Activated T-cell treated with anti-CD3 and anti-CD28 coated beads, Interleukin-2, amount 50 U/mL, for 72 hours (primary cell): ENCODE data around the gene TENM3. TPM values are rescaled to one million over a fixed set of nuclear protein-coding genes. Genes with fewer than 3 reads are reported as not detected.

Experiments
- ATAC-seq, 2 donors: fragments of 150-1000 bp; cut with Tn5 transposase; replicated peaks in 1 of 2; 2 replicates each; pipeline ENCODE4 v1.10.0; 2021; ENCODE audit warnings: moderate library complexity in 2 of 2, mild to moderate bottlenecking in 1 of 2
- DNase-seq, 2 donors: peaks; one replicate each; pipeline ENCODE4 v3.0.0; 2021 to 2022; ENCODE audit warnings: mixed read lengths in 1 of 2
- H3K27ac Mint-ChIP-seq: one replicate; pipeline ENCODE4 v1.8.0; 2022; ENCODE audit warnings: mild to moderate bottlenecking, moderate library complexity, mixed read lengths
- H3K27me3 Mint-ChIP-seq: one replicate; pipeline ENCODE4 v1.8.0; 2022; ENCODE audit warnings: low read depth, mixed read lengths
- H3K36me3 Mint-ChIP-seq, 2 donors: one replicate each; pipeline ENCODE4 v1.8.0; 2022; ENCODE audit warnings: mixed read lengths in 2 of 2, mild to moderate bottlenecking in 1 of 2; ENCODE audit not compliant: insufficient read depth in 2 of 2
- H3K4me1 Mint-ChIP-seq: one replicate; pipeline ENCODE4 v1.8.0; 2022; ENCODE audit warnings: low read depth, mixed read lengths
- H3K4me3 Mint-ChIP-seq, 2 donors: one replicate each; pipeline ENCODE4 v1.8.0; 2022; ENCODE audit warnings: mild to moderate bottlenecking in 2 of 2, mixed read lengths in 2 of 2, moderate library complexity in 2 of 2
- H3K9me3 Mint-ChIP-seq, 2 donors: one replicate each; pipeline ENCODE4 v1.8.0; 2022; ENCODE audit warnings: mixed read lengths in 2 of 2
- total RNA-seq, 2 donors: library from RNA; stranded (reverse); gene quantifications; one replicate each; pipeline ENCODE4 v1.2.3, GENCODE V29; 2022

TENM3 gene
- total RNA-seq, 2 donors from 2014 or later: 0.12 TPM; not detected in 1

GRCh38 chr4:182314537-182314936 is 71.3 kb downstream of the TENM3 start:
- Mint-ChIP-seq H3K27me3 (no peaks in the 10 kb centered on the region), H3K4me1 (no peaks in the 10 kb centered on the region), H3K9me3 (peaks cover 6 to 15% of the 10 kb centered on the region in 2 donors), H3K27ac (no peak overlapping the region), H3K4me3 (no peak overlapping the region), H3K36me3 (peaks cover 0 to 3% of the 10 kb centered on the region in 2 donors)
- DNase-seq: no peak
- ATAC-seq: no peak

- no peak for DNase-seq
- Mint-ChIP-seq H3K27ac (no peak overlapping the region), H3K27me3 (no peaks in the 10 kb centered on the region), H3K36me3 (peaks cover 0 to 3% of the 10 kb centered on the region in 2 donors), H3K9me3 (peaks cover 6 to 14% of the 10 kb centered on the region in 2 donors), H3K4me3 (no peak overlapping the region), H3K4me1 (no peaks in the 10 kb centered on the region)
- no peak for ATAC-seq
Measured at GRCh38 chr4:182318256-182318655, 75.1 kb downstream of the TENM3 start.

- Mint-ChIP-seq H3K36me3 (peaks cover 0 to 3% of the 10 kb centered on the region in 2 donors), H3K9me3 (peaks cover 4 to 9% of the 10 kb centered on the region in 2 donors)
- no peak for ATAC-seq
Measured at GRCh38 chr4:182320092-182320491, 76.9 kb downstream of the TENM3 start.

GRCh38 chr4:182320580-182320979 is 77.4 kb downstream of the TENM3 start:
- no peak for DNase-seq
- H3K4me3 Mint-ChIP-seq: no peak overlapping the region
- no peaks in the 10 kb centered on the region for H3K27me3 Mint-ChIP-seq
- no peak for ATAC-seq
- H3K27ac Mint-ChIP-seq: no peak overlapping the region
- peaks cover 1 to 8% of the 10 kb centered on the region in 2 donors for H3K9me3 Mint-ChIP-seq
- peaks cover 0 to 2% of the 10 kb centered on the region in 2 donors for H3K36me3 Mint-ChIP-seq
- H3K4me1 Mint-ChIP-seq: no peaks in the 10 kb centered on the region

More at GRCh38 chr4:182320092-182320491, 76.9 kb downstream of the TENM3 start:
- H3K27ac Mint-ChIP-seq: no peak overlapping the region
- H3K4me3 Mint-ChIP-seq: no peak overlapping the region
- DNase-seq: no peak
- H3K27me3 Mint-ChIP-seq: no peaks in the 10 kb centered on the region
- no peaks in the 10 kb centered on the region for H3K4me1 Mint-ChIP-seq

- no peaks in the 10 kb centered on the region for H3K36me3 Mint-ChIP-seq
- DNase-seq: no peak
- H3K4me1 Mint-ChIP-seq: no peaks in the 10 kb centered on the region
- no peak overlapping the region for H3K4me3 Mint-ChIP-seq
- H3K9me3 Mint-ChIP-seq: peaks cover 0 to 2% of the 10 kb centered on the region in 2 donors
- H3K27ac Mint-ChIP-seq: no peak overlapping the region
- ATAC-seq: no peak
- no peaks in the 10 kb centered on the region for H3K27me3 Mint-ChIP-seq
Measured at GRCh38 chr4:182324282-182324681, 81.1 kb downstream of the TENM3 start.

- no peak for ATAC-seq
Measured at GRCh38 chr4:182325397-182325796, 82.2 kb downstream of the TENM3 start.

GRCh38 chr4:182325848-182326255 is 82.7 kb downstream of the TENM3 start:
- Mint-ChIP-seq H3K4me1 (no peaks in the 10 kb centered on the region), H3K27me3 (peaks cover 7% of the 10 kb centered on the region), H3K9me3 (peaks cover 3% of the 10 kb centered on the region in 2 donors), H3K27ac (no peak overlapping the region), H3K4me3 (no peak overlapping the region), H3K36me3 (no peaks in the 10 kb centered on the region)
- DNase-seq: no peak
- ATAC-seq: no peak

More at GRCh38 chr4:182325397-182325796, 82.2 kb downstream of the TENM3 start:
- peaks cover 2% of the 10 kb centered on the region for H3K27me3 Mint-ChIP-seq
- H3K9me3 Mint-ChIP-seq: peaks cover 3% of the 10 kb centered on the region in 2 donors
- H3K36me3 Mint-ChIP-seq: no peaks in the 10 kb centered on the region
- H3K27ac Mint-ChIP-seq: no peak overlapping the region
- DNase-seq: no peak
- H3K4me3 Mint-ChIP-seq: no peak overlapping the region
- no peaks in the 10 kb centered on the region for H3K4me1 Mint-ChIP-seq

GRCh38 chr4:182328505-182328904 is 85.3 kb downstream of the TENM3 start:
- H3K27me3 Mint-ChIP-seq: peaks cover 8% of the 10 kb centered on the region
- no peak overlapping the region for H3K27ac Mint-ChIP-seq
- no peak for DNase-seq
- no peaks in the 10 kb centered on the region for H3K4me1 Mint-ChIP-seq
- peaks cover 3 to 4% of the 10 kb centered on the region in 2 donors for H3K9me3 Mint-ChIP-seq
- H3K36me3 Mint-ChIP-seq: no peaks in the 10 kb centered on the region
- no peak overlapping the region for H3K4me3 Mint-ChIP-seq
- ATAC-seq: no peak

GRCh38 chr4:182337366-182337765 is 94.2 kb downstream of the TENM3 start:
- DNase-seq (no peak), ATAC-seq (no peak)
- H3K27me3 Mint-ChIP-seq: no peaks in the 10 kb centered on the region
- H3K27ac Mint-ChIP-seq: no peak overlapping the region
- no peak overlapping the region for H3K4me3 Mint-ChIP-seq
- peaks cover 0 to 2% of the 10 kb centered on the region in 2 donors for H3K9me3 Mint-ChIP-seq
- no peaks in the 10 kb centered on the region for H3K36me3 Mint-ChIP-seq
- H3K4me1 Mint-ChIP-seq: no peaks in the 10 kb centered on the region

- Mint-ChIP-seq H3K4me1 (no peaks in the 10 kb centered on the region), H3K9me3 (peaks cover 0 to 2% of the 10 kb centered on the region in 2 donors)
- no peak for DNase-seq
Measured at GRCh38 chr4:182338063-182338462, 94.9 kb downstream of the TENM3 start.

GRCh38 chr4:182338746-182339145 is 95.5 kb downstream of the TENM3 start:
- no peak for ATAC-seq
- H3K9me3 Mint-ChIP-seq: peaks cover 0 to 2% of the 10 kb centered on the region in 2 donors
- no peak for DNase-seq
- no peak overlapping the region for H3K4me3 Mint-ChIP-seq
- H3K4me1 Mint-ChIP-seq: no peaks in the 10 kb centered on the region
- H3K27me3 Mint-ChIP-seq: peaks cover 8% of the 10 kb centered on the region
- H3K27ac Mint-ChIP-seq: no peak overlapping the region
- no peaks in the 10 kb centered on the region for H3K36me3 Mint-ChIP-seq

More at GRCh38 chr4:182338063-182338462, 94.9 kb downstream of the TENM3 start:
- Mint-ChIP-seq H3K27me3 (peaks cover 2% of the 10 kb centered on the region), H3K36me3 (no peaks in the 10 kb centered on the region), H3K4me3 (no peak overlapping the region), H3K27ac (no peak overlapping the region)
- no peak for ATAC-seq

GRCh38 chr4:182339221-182339641 is 96.0 kb downstream of the TENM3 start:
- Mint-ChIP-seq H3K9me3 (peaks cover 0 to 2% of the 10 kb centered on the region in 2 donors), H3K27me3 (peaks cover 11% of the 10 kb centered on the region), H3K36me3 (no peaks in the 10 kb centered on the region), H3K4me3 (no peak overlapping the region), H3K27ac (no peak overlapping the region), H3K4me1 (no peaks in the 10 kb centered on the region)
- DNase-seq (no peak), ATAC-seq (no peak)

GRCh38 chr4:182343453-182343852 is 100.3 kb downstream of the TENM3 start:
- Mint-ChIP-seq H3K4me3 (no peak overlapping the region), H3K36me3 (no peaks in the 10 kb centered on the region), H3K9me3 (peaks cover 0 to 2% of the 10 kb centered on the region in 2 donors), H3K27me3 (peaks cover 11% of the 10 kb centered on the region), H3K4me1 (no peaks in the 10 kb centered on the region), H3K27ac (no peak overlapping the region)
- DNase-seq: no peak
- no peak for ATAC-seq

- H3K27ac Mint-ChIP-seq: no peak overlapping the region
- H3K27me3 Mint-ChIP-seq: peaks cover 16% of the 10 kb centered on the region
- no peaks in the 10 kb centered on the region for H3K36me3 Mint-ChIP-seq
- peaks cover 0 to 2% of the 10 kb centered on the region in 2 donors for H3K9me3 Mint-ChIP-seq
- H3K4me1 Mint-ChIP-seq: no peaks in the 10 kb centered on the region
- ATAC-seq: no peak
- H3K4me3 Mint-ChIP-seq: no peak overlapping the region
- DNase-seq: no peak
Measured at GRCh38 chr4:182344968-182345367, 101.8 kb downstream of the TENM3 start.
